Endothelial cell of umbilical vein (primary cell): ENCODE measurements around the gene TUSC2. TPM values are rescaled to one million over a fixed set of nuclear protein-coding genes. Genes with fewer than 3 reads are reported as not detected.

Experiments used
- BruUV-seq: library from RNA; stranded (reverse); fragments of 400-500 nt; replicated peaks from 2 replicates; lab custom pipeline; 2021; lab: Mats Ljungman, UMichigan
- CTCF ChIA-PET: fragments of 300-600, 350-600 bp; sonication (Branson Sonifier 250); formaldehyde crosslinking; loops from one replicate; lab custom pipeline; 2021; ENCODE audit warnings: antibody characterized with exemption, inconsistent platforms; lab: Charles Lee
- POLR2A ChIA-PET: fragments of 300-600, 350-600 bp; sonication (Branson Sonifier 250); formaldehyde crosslinking; loops from one replicate; lab custom pipeline; 2021; ENCODE audit warnings: antibody characterized with exemption, inconsistent platforms; lab: Charles Lee
- DNase-seq: peaks from one replicate; pipeline ENCODE4 v3.0.0-alpha.2; 2011; ENCODE audit warnings: low read depth, low spot score
- FAIRE-seq: peaks from 2 replicates; lab custom pipeline; 2011; peaks lifted over from hg19 to GRCh38; lab: Jason Lieb, UNC
- H2AFZ ChIP-seq: 2 replicates; pipeline ENCODE4 v1.6.0; 2012; ENCODE audit warnings: low read depth, low read length, control low read depth, inconsistent platforms
- H3K27ac ChIP-seq: 2 replicates; pipeline ENCODE4 v1.5.1; 2011; ENCODE audit warnings: low read depth, mild to moderate bottlenecking, control low read depth, low read length, moderate library complexity; ENCODE audit not compliant: insufficient read depth
- H3K27me3 ChIP-seq, 2 experiments: 2 replicates each; pipeline versions ENCODE4 v1.6.0 to v1.6.1; 2011; ENCODE audit warnings: low read length in 2 of 2, mixed read lengths in 1 of 2; ENCODE audit not compliant: control insufficient read depth in 2 of 2, insufficient read depth in 2 of 2
- H3K36me3 ChIP-seq, 2 experiments: 2 replicates in 1 of 2; 3 replicates in 1 of 2; pipeline ENCODE4 v1.5.1; 2011; ENCODE audit warnings: low read length in 2 of 2, mild to moderate bottlenecking in 1 of 2, moderate library complexity in 1 of 2; ENCODE audit not compliant: control insufficient read depth in 2 of 2, insufficient read depth in 2 of 2; ENCODE audit errors: extremely low read depth in 1 of 2
- H3K4me1 ChIP-seq: 3 replicates; pipeline ENCODE4 v1.5.1; 2011; ENCODE audit warnings: mild to moderate bottlenecking, low read length; ENCODE audit not compliant: control insufficient read depth, insufficient read depth; ENCODE audit errors: extremely low read depth
- H3K4me2 ChIP-seq: 2 replicates; pipeline ENCODE4 v1.6.1; 2011; ENCODE audit warnings: low read length, control low read depth, mixed read lengths; ENCODE audit not compliant: insufficient read depth
- H3K4me3 ChIP-seq, 3 experiments: fragments of 200-600 bp in 1 of 3; sonication (generic), shearing (Covaris generic) in 1 of 3; replicated peaks in 1 of 3; 2 replicates each; pipeline ENCODE4 v1.5.1; 2011 to 2016; ENCODE audit warnings: control low read depth in 3 of 3, low read length in 3 of 3, mild to moderate bottlenecking in 2 of 3, inconsistent platforms in 1 of 3, low read depth in 1 of 3, moderate library complexity in 1 of 3; ENCODE audit not compliant: insufficient read depth in 1 of 3
- H3K79me2 ChIP-seq: 2 replicates; pipeline ENCODE4 v1.6.0; 2012; ENCODE audit warnings: low read length, inconsistent platforms; ENCODE audit not compliant: control insufficient read depth, insufficient read depth
- H3K9ac ChIP-seq: replicated peaks from 2 replicates; pipeline ENCODE3; 2011; ENCODE audit warnings: low read length, control low read depth; ENCODE audit not compliant: insufficient read depth; ENCODE audit errors: extremely low read depth
- H3K9me1 ChIP-seq: replicated peaks from 3 replicates; pipeline ENCODE4 v1.6.0; 2011; ENCODE audit warnings: mild to moderate bottlenecking, low read length; ENCODE audit not compliant: control insufficient read depth, insufficient read depth; ENCODE audit errors: extremely low read depth
- H3K9me3 ChIP-seq: replicated peaks from 2 replicates; pipeline ENCODE4 v1.5.1; 2012; ENCODE audit warnings: low read length, inconsistent platforms; ENCODE audit not compliant: control insufficient read depth, insufficient read depth
- H4K20me1 ChIP-seq: replicated peaks from 2 replicates; pipeline ENCODE3; 2011; ENCODE audit warnings: mild to moderate bottlenecking, low read length; ENCODE audit not compliant: control insufficient read depth, insufficient read depth; ENCODE audit errors: extremely low read depth
- EZH2 ChIP-seq: IDR thresholded peaks from 2 replicates; pipeline ENCODE4 v1.6.1; 2012; ENCODE audit warnings: borderline replicate concordance, low read depth, mild to moderate bottlenecking, moderate library complexity, low read length, inconsistent platforms; ENCODE audit not compliant: severe bottlenecking
- FOS ChIP-seq: IDR thresholded peaks from 2 replicates; pipeline ENCODE4 v1.6.1; 2011; ENCODE audit warnings: mild to moderate bottlenecking, low read length, moderate library complexity, borderline replicate concordance; ENCODE audit not compliant: insufficient read depth
- GATA2 ChIP-seq: IDR thresholded peaks from 2 replicates; pipeline ENCODE4 v1.7.0; 2011; ENCODE audit warnings: low read depth, mild to moderate bottlenecking, moderate library complexity, mixed read lengths, low read length; ENCODE audit not compliant: insufficient read length, insufficient read depth
- JUN ChIP-seq: IDR thresholded peaks from 2 replicates; pipeline ENCODE4 v1.6.1; 2011; ENCODE audit warnings: borderline replicate concordance, low read depth; ENCODE audit not compliant: insufficient read length, insufficient read depth
- MYC ChIP-seq: IDR thresholded peaks from one replicate; pipeline ENCODE4 v1.6.1; 2011; ENCODE audit warnings: mild to moderate bottlenecking, low read depth, low read length
- POLR2A ChIP-seq: IDR thresholded peaks from 2 replicates; pipeline ENCODE4 v1.6.1; 2012; ENCODE audit warnings: low read depth, mild to moderate bottlenecking, control low read depth, low read length
- POLR2AphosphoS5 ChIP-seq: IDR thresholded peaks from 2 replicates; pipeline ENCODE4 v1.6.1; 2012; ENCODE audit warnings: low read depth, mild to moderate bottlenecking, control low read depth, low read length, moderate library complexity; ENCODE audit not compliant: insufficient read depth
- dilution Hi-C: fragments of 300-500 bp; cut with MboI; formaldehyde crosslinking; loops from one replicate; pipeline ENCODE4 v1.15.0; 2019; ENCODE audit warnings: low sequenced_read_pairs; ENCODE audit not compliant: extremely low pct_ligation_motif_present
- intact Hi-C: fragments of 100-400 bp; cut with micrococcal nuclease; formaldehyde crosslinking; loops from one replicate; pipeline ENCODE4 v1.10.0; 2022
- polyA plus RNA-seq, 4 experiments: library from polyadenylated mRNA; depleted of rRNA in 3 of 4; stranded (reverse) in 3 of 4; unstranded in 1 of 4; fragments of >200 nt; gene quantifications; 2 replicates each; pipeline versions ENCODE4 v1.2.1 to v1.2.3, GENCODE V29; 2011 to 2012; ENCODE audit warnings: missing spikeins in 1 of 4
- total RNA-seq: library from RNA; stranded (reverse); gene quantifications from 2 replicates; pipeline ENCODE4 v1.2.3, GENCODE V29; 2021
- TF ChIP-seq, protein P1 (sequence below): IDR thresholded peaks from 2 replicates; pipeline ENCODE4 v1.6.1; 2011; ENCODE audit not compliant: insufficient read depth, insufficient read length
- TF ChIP-seq, protein P2 (sequence below), 2 donors: IDR thresholded peaks; 1 replicate in 1 of 2; 2 replicates in 1 of 2; pipeline ENCODE4 v1.5.1; 2011; ENCODE audit warnings: low read length in 2 of 2, mild to moderate bottlenecking in 2 of 2, moderate library complexity in 2 of 2, control low read depth in 1 of 2, inconsistent platforms in 1 of 2, low read depth in 1 of 2; ENCODE audit not compliant: insufficient read depth in 1 of 2; ENCODE audit errors: extremely low read depth in 1 of 2

The TUSC2 gene
- total and polyA plus RNA-seq, 2 donors (not counting 3 experiments of a cell fraction or from before 2014, with no cell fraction given): 30.0 to 89.0 TPM

DNA sequence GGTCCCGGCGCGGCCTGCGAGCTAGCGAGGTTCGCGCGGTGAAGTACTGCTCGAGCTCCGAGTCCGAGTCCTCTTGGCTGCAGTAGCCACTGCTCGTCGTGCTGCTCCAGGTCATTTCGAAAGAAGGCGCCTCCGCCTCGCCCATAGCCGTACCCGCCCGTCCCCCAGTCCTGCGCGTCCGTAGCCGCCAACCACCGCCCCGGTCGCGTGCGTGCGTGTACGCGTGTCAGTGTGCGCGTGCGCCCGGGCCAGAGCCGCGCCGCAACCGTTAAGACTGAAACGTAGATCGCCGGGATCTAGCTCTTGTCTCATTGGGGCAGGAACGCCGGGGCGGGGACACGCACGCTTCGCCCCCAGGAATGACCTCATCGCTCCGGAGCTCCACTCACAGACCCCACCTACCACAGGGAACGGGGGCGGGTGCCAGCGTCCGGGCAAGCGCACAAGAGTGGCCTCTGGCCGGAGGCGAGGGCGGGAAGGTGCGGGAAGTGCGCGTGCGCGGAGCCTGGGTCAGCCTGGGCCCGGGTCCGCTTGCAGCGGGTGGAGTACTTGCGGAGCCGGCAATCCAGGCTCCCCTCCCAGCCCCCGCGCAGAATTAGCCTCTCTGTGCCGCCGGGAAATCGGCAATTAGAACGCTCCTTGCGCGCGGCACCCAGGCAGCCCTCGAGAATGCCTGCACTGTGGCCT lies 9.3 kb upstream of the TUSC2 start:
- H3K36me3 ChIP-seq: no peaks in the 10 kb centered on the region
- H3K9me3 ChIP-seq: no peaks in the 10 kb centered on the region
- peak overlapping the region; percentile 63 for H2AFZ ChIP-seq
- TF ChIP-seq, protein P1, sequence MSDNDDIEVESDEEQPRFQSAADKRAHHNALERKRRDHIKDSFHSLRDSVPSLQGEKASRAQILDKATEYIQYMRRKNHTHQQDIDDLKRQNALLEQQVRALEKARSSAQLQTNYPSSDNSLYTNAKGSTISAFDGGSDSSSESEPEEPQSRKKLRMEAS: peak; percentile 51
- TF ChIP-seq POLR2A (peak; percentile 63), EZH2 (no peak), FOS (no peak), MYC (no peak), JUN (peak; percentile 58), GATA2 (no peak), POLR2AphosphoS5 (peak; percentile 70)
- TF ChIP-seq, protein P2, sequence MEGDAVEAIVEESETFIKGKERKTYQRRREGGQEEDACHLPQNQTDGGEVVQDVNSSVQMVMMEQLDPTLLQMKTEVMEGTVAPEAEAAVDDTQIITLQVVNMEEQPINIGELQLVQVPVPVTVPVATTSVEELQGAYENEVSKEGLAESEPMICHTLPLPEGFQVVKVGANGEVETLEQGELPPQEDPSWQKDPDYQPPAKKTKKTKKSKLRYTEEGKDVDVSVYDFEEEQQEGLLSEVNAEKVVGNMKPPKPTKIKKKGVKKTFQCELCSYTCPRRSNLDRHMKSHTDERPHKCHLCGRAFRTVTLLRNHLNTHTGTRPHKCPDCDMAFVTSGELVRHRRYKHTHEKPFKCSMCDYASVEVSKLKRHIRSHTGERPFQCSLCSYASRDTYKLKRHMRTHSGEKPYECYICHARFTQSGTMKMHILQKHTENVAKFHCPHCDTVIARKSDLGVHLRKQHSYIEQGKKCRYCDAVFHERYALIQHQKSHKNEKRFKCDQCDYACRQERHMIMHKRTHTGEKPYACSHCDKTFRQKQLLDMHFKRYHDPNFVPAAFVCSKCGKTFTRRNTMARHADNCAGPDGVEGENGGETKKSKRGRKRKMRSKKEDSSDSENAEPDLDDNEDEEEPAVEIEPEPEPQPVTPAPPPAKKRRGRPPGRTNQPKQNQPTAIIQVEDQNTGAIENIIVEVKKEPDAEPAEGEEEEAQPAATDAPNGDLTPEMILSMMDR (IDR thresholded peaks at IDR 0.05; ENCODE audit: extremely low read depth in 1 of 2, insufficient read depth in 1 of 2, low read depth in 1 of 2, low read length in 2 of 2): no peak
- H3K4me3 ChIP-seq: peak overlapping the region; percentile 85 to 93 (median 90)
- H3K4me1 ChIP-seq: peaks cover 43% of the 10 kb centered on the region
- H3K9ac ChIP-seq: peak overlapping the region; percentile 92
- FAIRE-seq: peak; percentile 99
- ChIA-PET CTCF (interaction anchor here (0.9 to 5.0 kb wide), 10 partner anchors 9 to 274 kb away, joined by 3 to 66 read pairs (median 8); partner anchors contain the start of genes CISH, CYB561D2, HYAL2 and HYAL3), POLR2A (interaction anchor here (0.6 to 6.1 kb wide), 3 partner anchors 9 to 29 kb away, joined by 3 to 38 read pairs (median 8); partner anchors contain the start of genes HYAL2 and TUSC2)
- BruUV-seq: no TSS peak
- peak overlapping the region; percentile 95 for H3K27ac ChIP-seq
- H3K27me3 ChIP-seq: no peaks in the 10 kb centered on the region
- no peaks in the 10 kb centered on the region for H3K9me1 ChIP-seq
- peak overlapping the region; percentile 55 for H3K4me2 ChIP-seq
- H4K20me1 ChIP-seq: no peaks in the 10 kb centered on the region
- dilution Hi-C loops (no loop called here), intact Hi-C loops (loop anchor here (1.0 kb wide), 2 partner anchors 9 to 38 kb away; partner anchors contain the start of genes HYAL3, NAA80 and TUSC2)
- DNase-seq: peak; percentile 99
- H3K79me2 ChIP-seq: peaks cover 47% of the 10 kb centered on the region
